OCI-LY7 (cell line): ENCODE results near the gene PRIM1. TPM values are rescaled to one million over a fixed set of nuclear protein-coding genes. Genes with fewer than 3 reads are reported as not detected.

Source experiments
- BruUV-seq: library from RNA; stranded (reverse); fragments of 400-500 nt; replicated peaks from 2 replicates; lab custom pipeline; 2021; lab: Mats Ljungman, UMichigan
- CTCF ChIA-PET: fragments of 300-600 bp; sonication (Branson Sonifier 250); formaldehyde crosslinking; loops from one replicate; lab custom pipeline; 2022; ENCODE audit warnings: antibody characterized with exemption; ENCODE audit not compliant: unreplicated experiment; lab: Charles Lee
- POLR2A ChIA-PET: fragments of 300-600 bp; sonication (Branson Sonifier 250); formaldehyde crosslinking; loops from one replicate; lab custom pipeline; 2022; ENCODE audit warnings: antibody characterized with exemption; lab: Charles Lee
- DNase-seq: peaks from one replicate; pipeline ENCODE4 v3.0.0-alpha.2; 2015; ENCODE audit warnings: low spot score
- H2AFZ ChIP-seq: fragments of 200-600 bp; sonication (generic), shearing (Covaris generic); 2 replicates; pipeline ENCODE4 v1.6.1; 2014; ENCODE audit warnings: mild to moderate bottlenecking, antibody characterized with exemption, low read length, moderate library complexity
- H3K27ac ChIP-seq: fragments of 200-600 bp; sonication (generic); 2 replicates; pipeline ENCODE4 v1.5.1; 2014; ENCODE audit warnings: mixed run types, low read depth, mild to moderate bottlenecking, moderate library complexity, low read length, inconsistent platforms; ENCODE audit not compliant: poor library complexity, severe bottlenecking
- H3K36me3 ChIP-seq: fragments of 200-600 bp; sonication (generic); 2 replicates; pipeline ENCODE4 v1.6.1; 2014; ENCODE audit warnings: mild to moderate bottlenecking, antibody characterized with exemption, low read length, moderate library complexity, mixed read lengths; ENCODE audit not compliant: insufficient read depth
- H3K4me1 ChIP-seq: fragments of 200-600 bp; sonication (generic); 2 replicates; pipeline ENCODE4 v1.5.1; 2014; ENCODE audit warnings: mild to moderate bottlenecking, low read length; ENCODE audit not compliant: insufficient read depth, poor library complexity, severe bottlenecking
- H3K4me2 ChIP-seq: fragments of 200-600 bp; sonication (generic); 2 replicates; pipeline ENCODE4 v1.6.1; 2014; ENCODE audit warnings: mild to moderate bottlenecking, low read length
- H3K4me3 ChIP-seq: fragments of 200-600 bp; sonication (generic); 2 replicates; pipeline ENCODE4 v1.5.1; 2014; ENCODE audit warnings: mild to moderate bottlenecking, low read depth, low read length; ENCODE audit not compliant: poor library complexity, severe bottlenecking
- H3K79me2 ChIP-seq: fragments of 200-600 bp; sonication (generic); 2 replicates; pipeline ENCODE4 v1.6.1; 2016; ENCODE audit warnings: low read depth, mild to moderate bottlenecking, low read length, moderate library complexity, mixed read lengths; ENCODE audit not compliant: insufficient read depth
- H3K9me2 ChIP-seq: fragments of 200-600 bp; sonication (generic); 2 replicates; pipeline ENCODE4 v1.6.1; 2016; ENCODE audit warnings: mild to moderate bottlenecking, low read length, mixed read lengths; ENCODE audit not compliant: insufficient read depth
- H3K9me3 ChIP-seq: fragments of 200-600 bp; sonication (generic); 2 replicates; pipeline ENCODE4 v1.6.1; 2014; ENCODE audit warnings: mild to moderate bottlenecking, mixed run types, low read length, mixed read lengths
- H4K20me1 ChIP-seq: fragments of 200-600 bp; sonication (generic); 2 replicates; pipeline ENCODE4 v1.6.1; 2014; ENCODE audit warnings: mild to moderate bottlenecking, antibody characterized with exemption, low read length, moderate library complexity, mixed read lengths; ENCODE audit not compliant: insufficient read depth
- EZH2phosphoT487 ChIP-seq: fragments of 200-600 bp; sonication (generic); IDR thresholded peaks from 2 replicates; pipeline ENCODE4 v1.6.1; 2018; ENCODE audit warnings: low read depth, borderline replicate concordance, mild to moderate bottlenecking, mixed run types, antibody characterized with exemption, low read length, moderate library complexity, mixed read lengths
- intact Hi-C: fragments of 100-400 bp; cut with micrococcal nuclease; formaldehyde crosslinking; loops from one replicate; pipeline ENCODE4 v1.10.0; 2022; ENCODE audit not compliant: unreplicated experiment
- total RNA-seq, 2 experiments: library from RNA; depleted of rRNA in 1 of 2; stranded (reverse); fragments of >200 nt in 1 of 2; shearing (Covaris generic) in 1 of 2; gene quantifications; 2 replicates each; pipeline ENCODE4 v1.2.3, GENCODE V29; 2014 to 2022
- TF ChIP-seq, protein P1 (sequence below): fragments of 200-600 bp; sonication (generic); conservative IDR thresholded peaks from 2 replicates; pipeline ENCODE4 v1.5.1; 2014; ENCODE audit warnings: mild to moderate bottlenecking, antibody characterized with exemption, low read length, moderate library complexity, mixed read lengths

The PRIM1 gene
- total RNA-seq, 2 experiments from 2014 or later = 20.4 to 49.5 TPM

DNA sequence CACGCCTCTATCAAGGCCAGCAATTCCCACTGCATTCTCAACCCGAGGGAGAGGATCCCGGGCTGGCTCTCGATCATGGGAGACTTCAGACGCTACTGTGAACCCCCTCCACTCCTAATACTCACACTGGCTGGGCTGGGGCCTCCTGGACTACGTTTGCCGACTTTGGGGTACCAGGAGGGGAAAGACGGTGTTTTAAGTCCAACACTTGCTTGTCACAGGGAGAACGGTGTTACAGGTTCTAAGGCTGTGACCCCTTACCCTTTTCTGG lies 27.5 kb downstream of the PRIM1 start:
- ChIA-PET POLR2A (interaction anchor here (2.9 kb wide), 1 partner anchor 40 kb away, joined by 10 read pairs; no protein-coding TSS in a partner anchor), CTCF (no interaction called here)
- Histone ChIP-seq H3K4me1 (peaks cover 47% of the 10 kb centered on the region), H3K36me3 (peaks cover 82% of the 10 kb centered on the region), H3K4me2 (peak overlapping the region; percentile 83), H3K9me3 (no peaks in the 10 kb centered on the region), H3K79me2 (peaks cover 60% of the 10 kb centered on the region), H3K27ac (peak overlapping the region; percentile 91), H3K9me2 (no peaks in the 10 kb centered on the region), H2AFZ (peak overlapping the region; percentile 17; the same call in 1 of the 2 replicates), H3K4me3 (peak overlapping the region; percentile 93), H4K20me1 (peaks cover 40% of the 10 kb centered on the region)
- BruUV-seq = TSS peak; percentile 68
- intact Hi-C loops = loop anchor here (2.0 kb wide), 2 partner anchors 36 to 78 kb away; partner anchors contain the start of gene PTGES3
- TF ChIP-seq, protein P1, sequence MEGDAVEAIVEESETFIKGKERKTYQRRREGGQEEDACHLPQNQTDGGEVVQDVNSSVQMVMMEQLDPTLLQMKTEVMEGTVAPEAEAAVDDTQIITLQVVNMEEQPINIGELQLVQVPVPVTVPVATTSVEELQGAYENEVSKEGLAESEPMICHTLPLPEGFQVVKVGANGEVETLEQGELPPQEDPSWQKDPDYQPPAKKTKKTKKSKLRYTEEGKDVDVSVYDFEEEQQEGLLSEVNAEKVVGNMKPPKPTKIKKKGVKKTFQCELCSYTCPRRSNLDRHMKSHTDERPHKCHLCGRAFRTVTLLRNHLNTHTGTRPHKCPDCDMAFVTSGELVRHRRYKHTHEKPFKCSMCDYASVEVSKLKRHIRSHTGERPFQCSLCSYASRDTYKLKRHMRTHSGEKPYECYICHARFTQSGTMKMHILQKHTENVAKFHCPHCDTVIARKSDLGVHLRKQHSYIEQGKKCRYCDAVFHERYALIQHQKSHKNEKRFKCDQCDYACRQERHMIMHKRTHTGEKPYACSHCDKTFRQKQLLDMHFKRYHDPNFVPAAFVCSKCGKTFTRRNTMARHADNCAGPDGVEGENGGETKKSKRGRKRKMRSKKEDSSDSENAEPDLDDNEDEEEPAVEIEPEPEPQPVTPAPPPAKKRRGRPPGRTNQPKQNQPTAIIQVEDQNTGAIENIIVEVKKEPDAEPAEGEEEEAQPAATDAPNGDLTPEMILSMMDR = no peak
- TF ChIP-seq EZH2phosphoT487 = no peak
- DNase-seq = no peak

DNA sequence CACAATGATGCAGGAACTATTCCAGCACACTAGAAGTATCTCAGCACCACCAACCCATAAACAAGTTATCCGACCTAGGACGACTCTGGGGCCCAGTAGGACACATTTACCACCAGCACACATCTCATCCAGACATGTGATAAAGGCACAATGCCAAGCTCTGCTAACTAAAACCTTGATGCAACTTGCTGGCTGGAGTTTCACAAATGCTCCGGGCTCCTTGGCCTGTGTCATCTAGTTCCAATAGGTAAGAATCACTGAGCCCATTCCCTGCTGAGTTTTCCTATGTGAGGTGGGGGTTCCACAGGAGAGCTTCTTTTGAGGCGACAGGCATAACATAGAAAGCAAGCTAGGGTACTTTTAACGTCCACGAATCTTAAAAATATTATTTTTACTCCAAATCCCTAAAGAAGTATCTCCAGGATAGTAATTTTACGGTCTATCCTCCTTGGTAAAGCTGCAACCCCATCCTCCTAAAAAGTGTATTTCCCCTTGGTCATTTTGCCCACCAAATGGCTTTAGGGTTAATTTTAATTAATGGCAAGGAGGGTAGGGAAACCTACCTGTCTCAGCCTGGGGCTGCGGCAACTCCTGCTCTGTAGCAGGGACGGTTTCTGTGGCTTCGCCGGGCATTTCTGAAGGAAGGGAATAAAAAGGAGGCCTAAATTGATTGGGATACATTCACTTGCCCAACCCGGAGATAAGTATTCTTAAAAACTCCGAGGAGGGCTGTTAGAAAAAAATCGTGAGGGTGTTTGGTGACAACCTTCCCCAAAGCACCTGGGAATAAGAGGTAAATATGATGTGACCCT lies 28.0 kb downstream of the PRIM1 start:
- no peaks in the 10 kb centered on the region for H3K9me3 ChIP-seq
- H3K27ac ChIP-seq = peak overlapping the region; percentile 91
- peaks cover 53% of the 10 kb centered on the region for H3K4me1 ChIP-seq
- DNase-seq = peak; percentile 25
- intact Hi-C loops = loop anchor here (2.0 kb wide), 2 partner anchors 35 to 77 kb away; partner anchors contain the start of gene PTGES3
- peaks cover 46% of the 10 kb centered on the region for H4K20me1 ChIP-seq
- peak overlapping the region; percentile 93 for H3K4me3 ChIP-seq
- no peak for TF ChIP-seq EZH2phosphoT487
- TF ChIP-seq, protein P1 = no peak
- POLR2A ChIA-PET = interaction anchor here (1.3 to 1.4 kb wide), 2 partner anchors 35 to 88 kb away, joined by 3 to 7 read pairs; no protein-coding TSS in a partner anchor
- no peak overlapping the region for H2AFZ ChIP-seq
- peak overlapping the region; percentile 83 for H3K4me2 ChIP-seq
- H3K79me2 ChIP-seq = peaks cover 65% of the 10 kb centered on the region
- no TSS peak for BruUV-seq
- H3K36me3 ChIP-seq = peaks cover 82% of the 10 kb centered on the region
- CTCF ChIA-PET = no interaction called here
- H3K9me2 ChIP-seq = no peaks in the 10 kb centered on the region

DNA sequence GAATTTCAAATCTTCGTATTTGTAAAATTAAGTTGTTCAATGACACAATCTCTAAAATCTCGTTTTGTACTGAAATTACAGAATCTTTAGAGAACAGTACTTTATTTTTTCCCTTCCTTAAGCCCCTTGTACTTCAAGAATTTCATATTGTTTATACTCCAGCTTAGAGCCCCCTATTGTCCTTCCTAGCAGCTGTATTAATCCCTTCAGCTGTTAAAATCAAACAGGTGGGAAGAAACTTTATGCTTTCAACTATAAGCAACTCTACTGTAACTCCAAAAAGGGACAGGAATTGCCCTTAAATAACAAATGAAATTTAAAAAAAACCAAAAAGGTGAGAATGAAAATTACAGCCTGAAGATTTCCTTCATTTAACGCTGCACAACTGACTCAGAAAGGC lies 28.8 kb downstream of the PRIM1 start:
- peaks cover 73% of the 10 kb centered on the region for H3K79me2 ChIP-seq
- no peak overlapping the region for H2AFZ ChIP-seq
- H3K9me2 ChIP-seq = no peaks in the 10 kb centered on the region
- BruUV-seq = no TSS peak
- CTCF ChIA-PET = no interaction called here
- no peak for TF ChIP-seq EZH2phosphoT487
- TF ChIP-seq, protein P1 = peak; percentile 44; the same call in 1 of the 2 replicates
- H3K4me2 ChIP-seq = peak overlapping the region; percentile 83
- intact Hi-C loops = no loop called here
- POLR2A ChIA-PET = interaction anchor here (0.5 to 1.4 kb wide), 3 partner anchors 34 to 366 kb away, joined by 3 to 7 read pairs (median 6); no protein-coding TSS in a partner anchor
- DNase-seq = no peak
- H3K9me3 ChIP-seq = no peaks in the 10 kb centered on the region
- H3K4me3 ChIP-seq = peak overlapping the region; percentile 93
- H4K20me1 ChIP-seq = peaks cover 52% of the 10 kb centered on the region
- peaks cover 60% of the 10 kb centered on the region for H3K4me1 ChIP-seq
- peak overlapping the region; percentile 91 for H3K27ac ChIP-seq
- peaks cover 83% of the 10 kb centered on the region for H3K36me3 ChIP-seq
